HG03045 (cell line): ENCODE results near the gene RAB4A.

ENCODE experiments used
- ATAC-seq: cut with Tn5 transposase; IDR thresholded peaks from one replicate; pipeline ENCODE4 v1.9.1; 2021; ENCODE audit warnings: mild to moderate bottlenecking, moderate library complexity; ENCODE audit not compliant: unreplicated experiment

RAB4A gene

DNA sequence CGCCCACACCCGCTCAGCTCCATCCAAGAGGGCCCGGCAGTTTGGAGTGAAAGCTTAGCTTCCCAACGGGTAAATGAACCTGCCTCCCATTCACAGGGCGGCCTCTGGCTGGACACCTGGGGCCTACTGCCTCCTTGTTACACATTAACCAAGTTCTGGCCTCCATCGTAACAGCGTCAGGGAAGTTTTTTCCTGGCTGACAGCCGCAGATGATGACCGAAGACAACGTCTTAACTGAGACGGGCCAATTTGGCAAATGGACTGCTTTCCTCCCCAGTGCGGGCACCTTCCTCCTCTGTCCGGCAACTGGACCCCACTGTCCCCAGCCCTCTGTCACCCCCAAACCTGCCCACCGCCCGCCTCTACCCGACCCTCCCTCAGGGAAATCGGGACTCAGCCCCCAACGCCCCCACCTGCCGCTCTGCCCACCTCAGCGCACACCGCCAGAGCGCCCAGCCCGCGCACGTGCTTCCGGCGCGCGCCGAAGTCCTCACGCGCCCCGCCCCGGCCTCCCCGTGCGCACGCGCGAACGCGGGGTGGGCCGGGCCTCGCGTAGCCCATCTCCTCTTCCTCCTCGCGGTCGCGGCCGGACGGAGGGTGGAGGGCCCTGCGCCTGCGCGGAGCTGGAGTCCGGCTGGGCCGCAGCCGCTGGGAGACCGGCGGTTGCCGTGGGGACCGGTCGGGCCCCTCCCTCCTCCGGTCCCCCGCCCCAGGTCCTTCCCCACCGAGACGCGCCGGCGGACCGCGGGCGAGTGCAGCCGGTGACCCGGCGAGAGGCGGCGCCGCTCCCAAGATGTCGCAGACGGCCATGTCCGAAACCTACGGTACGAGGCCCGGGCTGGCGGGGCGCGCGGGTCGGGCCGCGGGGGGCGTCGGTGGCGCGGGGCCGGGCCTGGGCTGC lies at the start of gene RAB4A:
RAB4A (plus strand) TSS at position 565 of the 901 bp plus-strand sequence; CDS start at position 794, 229 bp downstream.
- peak; percentile 94 for ATAC-seq

DNA sequence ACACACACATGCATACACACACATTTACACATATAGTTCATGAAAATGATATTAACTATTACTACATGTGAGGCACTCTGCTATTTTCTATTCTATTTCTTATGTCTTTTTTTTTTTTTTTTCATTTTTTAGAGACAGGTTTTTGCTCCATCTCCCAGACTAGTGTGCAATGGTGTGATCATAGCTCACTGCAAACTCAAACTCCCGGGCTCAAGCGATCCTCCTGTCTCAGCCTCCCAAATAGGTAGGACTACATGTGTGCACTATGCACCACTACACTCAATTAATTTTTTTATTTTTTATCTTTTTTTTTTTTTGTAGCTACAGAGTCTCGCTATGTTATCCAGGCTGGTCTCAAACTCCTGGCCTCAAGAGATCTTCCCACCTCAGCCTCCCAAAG lies 48.8 kb upstream of the RAB4A start:
- no peak for ATAC-seq

- ATAC-seq, result no peak
Observed at GRCh38 chr1:229223498-229223897, 47.4 kb upstream of the RAB4A start.

GRCh38 chr1:229224308-229224707 lies 46.6 kb upstream of the RAB4A start:
- ATAC-seq, result no peak

- no peak for ATAC-seq
Observed at GRCh38 chr1:229225331-229225782, 45.6 kb upstream of the RAB4A start.

DNA sequence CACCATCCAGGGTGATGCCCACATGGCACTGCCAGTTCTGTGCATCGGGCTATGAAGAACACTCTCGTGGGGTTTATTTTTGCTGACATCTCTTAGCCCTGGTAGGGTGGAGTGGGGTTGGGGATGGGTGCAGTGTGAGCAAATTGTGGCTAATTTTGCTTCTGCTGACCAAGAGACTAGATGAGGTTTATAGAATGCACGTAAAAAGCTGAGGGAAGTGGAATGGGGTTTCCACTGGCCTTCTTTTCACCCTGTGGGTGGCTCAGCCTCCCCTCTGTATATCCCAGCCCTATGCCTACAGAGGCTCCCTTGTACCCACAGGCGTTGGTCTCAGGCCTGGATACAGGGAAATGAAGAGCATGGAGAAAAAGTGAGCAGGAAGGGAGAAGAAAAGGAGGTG lies 44.1 kb upstream of the RAB4A start:
- ATAC-seq, result no peak

DNA sequence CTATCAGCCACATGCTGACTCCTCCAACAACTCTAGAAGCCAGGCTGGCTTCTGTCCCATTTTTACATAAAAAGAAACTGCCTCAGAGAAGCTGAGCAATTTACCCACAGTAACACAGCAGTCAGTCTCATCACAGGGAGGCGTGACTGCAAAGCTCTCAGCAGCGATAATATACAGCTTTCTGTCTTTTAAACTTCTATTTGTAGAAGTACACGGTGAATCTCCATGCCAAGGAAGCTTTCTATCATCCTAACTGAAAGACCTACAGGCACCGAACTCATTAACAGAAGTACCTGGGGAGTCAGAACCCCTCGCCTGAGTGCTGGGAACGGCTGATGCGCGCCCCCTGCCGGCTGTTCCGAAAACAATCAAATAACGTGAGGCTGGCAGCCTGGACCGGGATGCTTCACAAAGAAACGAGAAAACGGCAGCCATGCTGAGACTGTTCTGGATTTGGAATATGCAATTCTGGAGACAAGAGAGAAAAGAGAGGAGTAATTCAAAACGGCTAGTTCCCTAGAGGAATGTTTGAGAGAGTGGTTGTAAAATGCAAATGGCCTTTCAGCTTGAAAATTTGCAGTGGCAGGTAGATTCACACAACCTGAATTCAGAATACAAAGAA lies 43.5 kb upstream of the RAB4A start:
- ATAC-seq, result no peak

DNA sequence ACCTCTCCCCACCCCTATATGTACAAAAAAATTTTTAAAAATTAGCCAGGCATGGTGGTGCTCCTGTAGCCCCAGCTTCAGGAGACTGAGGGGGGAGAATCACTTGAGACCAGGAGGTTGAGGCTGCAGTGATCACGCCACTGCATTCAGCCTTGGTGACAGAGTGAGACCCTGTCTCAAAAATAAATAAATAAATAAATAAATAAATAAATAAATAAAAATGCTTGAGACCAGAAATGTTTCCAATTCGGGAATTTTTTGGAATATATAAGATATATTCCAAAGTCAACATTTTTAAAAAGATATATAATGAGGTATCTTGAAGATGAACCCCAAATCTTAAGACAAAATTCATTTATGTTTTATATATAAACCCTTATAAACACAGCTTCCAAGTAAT lies 42.4 kb upstream of the RAB4A start:
- no peak for ATAC-seq

DNA sequence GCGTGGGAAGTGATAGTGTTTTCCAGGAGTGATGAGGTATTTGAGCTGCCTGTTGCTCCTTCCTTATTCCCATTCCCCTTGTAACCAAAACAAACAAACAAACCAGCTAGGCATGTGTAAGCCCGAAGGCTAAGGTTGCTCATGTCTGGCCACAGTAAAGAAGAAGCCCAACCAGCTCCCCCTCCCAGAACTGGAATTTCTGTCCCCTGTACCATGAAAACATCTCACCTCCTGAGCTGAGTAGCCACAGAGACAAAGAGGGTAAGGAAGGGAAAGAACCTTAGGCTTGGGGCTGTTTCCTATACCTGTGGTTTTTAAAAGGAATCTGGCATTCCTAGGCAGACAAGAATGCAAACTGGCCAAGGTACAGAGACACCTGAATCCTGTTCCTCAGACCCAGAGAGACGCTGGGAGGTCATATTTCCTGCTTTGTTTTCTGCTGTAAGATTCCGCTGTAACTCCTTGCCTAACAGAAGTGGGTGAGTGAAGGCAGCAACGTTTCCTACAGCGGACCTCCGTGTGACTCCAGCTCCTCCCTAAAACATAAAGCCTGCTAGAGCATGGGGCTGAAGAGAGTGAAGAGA lies 41.7 kb upstream of the RAB4A start:
- no peak for ATAC-seq

- ATAC-seq, result peak; percentile 37
Observed at GRCh38 chr1:229229721-229230139, 41.2 kb upstream of the RAB4A start.

DNA sequence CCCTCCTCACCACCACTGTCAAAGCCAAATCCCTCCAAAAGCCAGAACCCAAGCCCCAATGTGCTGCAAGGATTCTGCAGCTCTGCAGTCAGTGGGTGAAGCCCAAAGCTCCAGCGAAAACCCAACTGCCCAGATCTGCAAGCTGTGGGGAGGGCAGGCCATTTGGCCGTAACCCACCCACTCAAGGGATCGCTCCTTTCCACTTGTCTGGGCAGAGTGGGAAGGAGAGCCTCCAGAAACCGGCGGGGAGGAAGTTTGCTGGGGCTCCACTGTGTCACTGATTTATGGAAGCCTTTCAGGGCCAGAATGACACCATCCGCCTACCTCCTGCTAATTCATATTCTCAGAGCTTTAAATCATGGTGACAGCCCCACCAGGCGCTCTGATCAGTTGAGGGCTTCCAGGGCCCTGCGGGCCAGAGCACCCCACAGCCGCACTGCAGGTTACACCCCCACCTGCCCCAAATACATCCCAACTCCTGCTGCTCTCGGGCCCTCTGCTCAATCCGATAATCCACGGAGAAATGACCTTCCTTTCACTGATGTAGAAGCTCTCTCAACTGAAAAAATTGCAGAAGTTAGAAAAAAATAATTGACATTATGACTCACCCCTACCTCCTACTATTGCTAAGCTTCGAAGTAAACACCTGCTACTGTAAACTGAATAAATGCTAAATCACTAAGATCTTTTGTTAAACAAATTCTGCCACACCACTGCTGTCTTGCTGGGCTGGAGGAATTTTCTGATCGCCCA lies 40.6 kb upstream of the RAB4A start:
- peak; percentile 55 for ATAC-seq

DNA sequence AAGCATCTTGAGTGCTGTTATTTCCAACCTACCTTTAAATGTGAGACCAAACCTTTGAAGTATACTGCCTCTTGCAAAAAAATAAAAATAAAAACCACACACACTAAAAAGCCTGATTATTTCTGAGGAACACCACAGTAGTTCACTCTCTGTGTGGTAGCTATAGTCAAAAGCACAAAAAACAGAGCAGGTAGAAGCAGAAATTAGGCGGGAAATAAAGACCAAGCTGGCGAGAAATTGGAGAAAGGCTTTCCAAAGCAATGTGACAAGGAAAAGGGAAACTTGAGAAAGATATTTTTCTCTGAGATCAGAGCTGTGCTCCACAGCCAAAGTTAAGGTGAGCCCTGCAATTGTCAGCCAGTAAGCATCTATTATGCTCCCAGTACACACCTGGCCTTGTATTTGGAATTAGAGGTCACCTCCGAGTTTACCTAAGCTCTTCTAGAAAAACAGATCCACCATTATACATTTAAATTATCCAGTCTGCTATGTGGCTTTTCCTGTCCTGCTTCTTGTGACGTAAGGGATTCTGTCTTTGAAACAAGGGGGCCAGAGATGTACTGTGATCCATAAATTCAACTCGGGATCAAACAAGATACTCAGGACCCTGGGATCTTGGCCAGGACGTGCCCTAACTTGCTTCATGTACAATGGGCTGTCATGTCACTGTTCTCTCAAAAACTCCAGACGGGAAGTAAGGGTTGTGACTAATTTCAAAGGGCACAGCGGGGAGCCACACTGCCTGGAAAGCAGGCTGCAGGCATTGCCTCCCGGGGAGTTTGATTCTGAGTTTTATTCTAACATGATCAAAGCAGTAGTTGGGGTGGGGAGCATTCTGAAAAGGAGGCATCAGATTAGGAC lies 39.8 kb upstream of the RAB4A start:
- no peak for ATAC-seq

GRCh38 chr1:229231754-229232119 lies 39.2 kb upstream of the RAB4A start:
- ATAC-seq, result no peak

- ATAC-seq, result no peak
Observed at GRCh38 chr1:229234870-229235472, 35.9 kb upstream of the RAB4A start.

DNA sequence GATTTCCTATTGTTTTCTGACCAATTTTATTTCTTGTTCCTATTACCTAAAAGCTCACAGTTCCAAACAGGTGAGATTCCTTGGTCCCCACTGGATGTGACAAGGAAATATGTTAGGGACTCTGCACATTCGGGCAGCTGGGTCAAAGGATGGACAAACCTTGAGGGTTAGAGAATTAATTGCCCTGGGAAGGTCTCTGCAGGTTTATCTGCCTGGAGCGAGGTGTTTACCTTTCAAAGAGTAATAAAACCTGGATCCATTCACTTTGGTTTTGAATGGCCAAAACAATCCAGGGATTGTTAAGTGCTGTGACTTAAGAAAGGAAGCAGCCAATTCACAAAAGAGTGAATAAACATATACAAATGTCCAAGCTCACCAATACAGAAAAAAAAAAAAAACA lies 33.6 kb upstream of the RAB4A start:
- no peak for ATAC-seq

GRCh38 chr1:229238231-229238630 lies 32.7 kb upstream of the RAB4A start:
- no peak for ATAC-seq

GRCh38 chr1:229238674-229239415 lies 32.1 kb upstream of the RAB4A start:
- no peak for ATAC-seq

- ATAC-seq, result no peak
Observed at GRCh38 chr1:229240532-229240931, 30.4 kb upstream of the RAB4A start.

DNA sequence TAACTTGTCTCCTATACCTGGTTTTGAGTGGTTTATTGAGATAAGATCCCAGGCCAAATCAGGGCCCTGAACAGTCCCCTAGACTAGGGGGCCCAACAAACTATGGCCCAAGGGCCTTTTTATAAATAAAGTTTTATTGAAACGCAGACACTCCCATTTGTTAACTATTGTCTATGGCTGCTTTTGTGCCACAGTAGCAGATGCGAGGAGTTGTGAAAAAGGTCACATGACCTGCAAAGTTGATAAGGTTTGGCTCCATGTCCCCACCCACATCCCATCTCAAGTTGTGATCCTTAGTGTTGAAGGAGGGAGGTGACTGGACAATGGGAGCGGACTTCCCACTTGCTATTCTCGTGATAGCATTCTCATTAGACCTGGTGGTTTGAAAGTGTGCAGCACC lies 29.5 kb upstream of the RAB4A start:
- no peak for ATAC-seq
